Measurements from ENCODE around the gene PDGFRB. TPM values are rescaled to one million over a fixed set of nuclear protein-coding genes. Genes with fewer than 3 reads are reported as not detected.

PDGFRB gene
- total and polyA plus RNA-seq, 2 of the 4 experiments (the other 2 are of a cell fraction), result 108 to 124 TPM

GRCh38 chr5:150107909-150108447 is 47.7 kb downstream of the PDGFRB start (continued):
- TF ChIP-seq RAD21 (IDR thresholded peaks at IDR 0.05; ENCODE audit: low read length), result no peak

- ATAC-seq (ENCODE audit: low read depth), result peak; percentile 5; the same call in 1 of the 2 replicates
- ChIA-PET POLR2A (ENCODE audit: unreplicated experiment) (no interaction called here), CTCF (interaction anchor here (0.7 kb wide), 1 partner anchor 329 kb away, joined by 3 read pairs; no protein-coding TSS in a partner anchor)
- Histone ChIP-seq H4K20me1 (ENCODE audit: insufficient read depth, low read length) (no peaks in the 10 kb centered on the region), H3K23ac (ENCODE audit: low read depth, low read length) (no peak overlapping the region; the same call in 1 of the 2 replicates), H3K36me3 (ENCODE audit: control insufficient read depth, insufficient read depth, low read length) (no peaks in the 10 kb centered on the region), H3K4me3 (ENCODE audit: insufficient read depth, low read depth, low read length) (no peak overlapping the region), H2AK5ac (ENCODE audit: low read depth, low read length) (no peak overlapping the region), H3K4me1 (ENCODE audit: control insufficient read depth, insufficient read depth, low read length) (peaks cover 14% of the 10 kb centered on the region), H3K9me1 (ENCODE audit: insufficient read depth, low read length) (peaks cover 16% of the 10 kb centered on the region), H3K14ac (replicated peaks; ENCODE audit: low read depth, low read length) (no peak overlapping the region), H2BK15ac (ENCODE audit: low read depth, low read length) (no peak overlapping the region), H3K56ac (ENCODE audit: extremely low read depth, insufficient read depth, low read length) (no peak overlapping the region), H3K27me3 (ENCODE audit: control insufficient read depth, insufficient read depth, low read length) (no peaks in the 10 kb centered on the region), H3K79me1 (ENCODE audit: low read depth in 1 of 2, low read length in 2 of 2) (no peaks in the 10 kb centered on the region), H4K91ac (ENCODE audit: insufficient read depth, low read depth, low read length) (no peak overlapping the region), H3K9ac (ENCODE audit: low read depth, low read length) (no peak overlapping the region), H2AFZ (replicated peaks; ENCODE audit: low read length, poor library complexity) (peak overlapping the region; percentile 17), H3K27ac (ENCODE audit: insufficient read depth, low read length) (no peak overlapping the region), H3K9me3 (ENCODE audit: control insufficient read depth, insufficient read depth, low read length) (no peaks in the 10 kb centered on the region), H2BK5ac (ENCODE audit: low read depth, low read length, poor library complexity, severe bottlenecking) (no peak overlapping the region), H2AK9ac (replicated peaks; ENCODE audit: low read depth, low read length, poor library complexity) (no peak overlapping the region), H4K5ac (ENCODE audit: low read depth, low read length) (no peak overlapping the region), H4K8ac (ENCODE audit: low read depth in 2 of 2, low read length in 2 of 2) (no peak overlapping the region), H2BK20ac (ENCODE audit: low read depth, low read length) (no peak overlapping the region), H2BK120ac (ENCODE audit: low read depth, low read length) (no peak overlapping the region; the same call in 1 of the 2 replicates), H3K4me2 (ENCODE audit: low read depth, low read length) (no peak overlapping the region), H3K18ac (ENCODE audit: low read depth, low read length) (no peak overlapping the region), H3K4ac (ENCODE audit: low read depth, low read length) (no peak overlapping the region)
- WGBS, 2 experiments (ENCODE audit: extremely low coverage in 2 of 2, insufficient read length in 1 of 2), result no CpG with 5 or more reads among the region's 4 CpGs
- TF ChIP-seq MAFK (IDR thresholded peaks at IDR 0.05; ENCODE audit: low read depth, low read length) (no peak), RCOR1 (IDR thresholded peaks at IDR 0.05; ENCODE audit: insufficient replicate concordance, low read length) (no peak), POLR2A (IDR thresholded peaks at IDR 0.05; ENCODE audit: low read depth, low read length) (no peak), RFX5 (IDR thresholded peaks at IDR 0.05; ENCODE audit: low read depth, low read length) (no peak), CTCF (conservative IDR thresholded peaks at IDR 0.05; ENCODE audit: low read depth, low read length) (no peak), RAD21 (IDR thresholded peaks at IDR 0.05; ENCODE audit: low read length) (no peak), USF2 (IDR thresholded peaks at IDR 0.05; ENCODE audit: low read depth, low read length) (no peak), ELK1 (IDR thresholded peaks at IDR 0.05; ENCODE audit: borderline replicate concordance, low read depth, low read length) (no peak), CHD1 (IDR thresholded peaks at IDR 0.05; ENCODE audit: low read depth, low read length) (no peak), FOS (IDR thresholded peaks at IDR 0.05; ENCODE audit: low read depth, low read length) (no peak), MXI1 (IDR thresholded peaks at IDR 0.05; ENCODE audit: borderline replicate concordance, low read depth, low read length) (no peak)
- BruUV-seq (replicated peaks), result no TSS peak
- in situ Hi-C loops (cut with MboI; ENCODE audit: low sequenced_read_pairs), result no loop called here
- intact Hi-C loops (cut with micrococcal nuclease), result no loop called here
- no peak for DNase-seq
- dilution Hi-C loops (cut with HindIII; ENCODE audit: low sequenced_read_pairs, unreplicated experiment), result no loop called here
Observed at GRCh38 chr5:150106674-150107426, 48.8 kb downstream of the PDGFRB start.
